ENCODE results near the gene PRKCE. TPM values are rescaled to one million over a fixed set of nuclear protein-coding genes. Genes with fewer than 3 reads are reported as not detected.

PRKCE gene
- total and polyA plus RNA-seq, 4 donors: 2.5 to 38.6 (median 5.8) TPM

DNA sequence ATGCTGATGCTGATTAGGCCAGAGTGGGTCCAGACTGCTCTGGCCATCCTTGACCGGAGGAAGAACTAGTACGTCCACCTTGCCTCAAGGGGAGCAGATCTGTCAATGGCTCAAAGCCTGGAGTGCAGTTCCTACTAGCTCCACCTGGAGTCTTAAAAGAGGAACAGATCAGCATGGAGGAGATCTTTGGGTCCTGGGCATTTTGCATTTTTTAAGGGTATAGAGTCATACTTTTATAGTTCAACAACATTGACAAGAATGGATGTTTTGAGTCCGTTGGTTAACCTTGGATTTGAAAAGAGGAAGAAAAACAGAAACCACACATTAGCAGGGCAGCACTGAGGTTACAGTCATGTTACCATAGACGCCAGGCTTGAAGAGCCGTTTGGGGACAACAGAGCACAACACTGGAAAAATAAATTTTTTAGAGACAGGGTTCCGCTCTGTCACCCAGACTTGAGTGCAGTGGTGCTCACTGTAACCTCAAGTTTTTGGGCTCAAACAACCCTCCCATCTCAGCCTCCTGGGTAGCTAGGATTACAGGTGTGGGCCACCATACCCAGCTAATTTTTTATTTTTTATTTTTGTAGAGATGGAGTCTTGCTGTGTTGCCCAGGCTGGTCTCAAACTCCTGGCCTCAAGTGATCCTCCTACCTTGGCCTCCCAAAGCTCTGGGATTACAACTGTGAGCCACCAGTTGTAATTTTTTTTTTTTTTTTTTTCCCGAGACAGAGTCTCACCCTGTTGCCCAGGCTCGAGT lies 78.5 kb downstream of the PRKCE start:
- no peaks in the 10 kb centered on the region for H3K9me3 ChIP-seq (ENCODE audit: control insufficient read depth in 4 of 4, low read length in 3 of 4)
- no peak overlapping the region for H3K27ac ChIP-seq (ENCODE audit: low read depth in 1 of 2, low read length in 2 of 2)
- no peak overlapping the region for H3K9ac ChIP-seq (ENCODE audit: low read depth in 1 of 2, low read length in 2 of 2)
- H3K4me1 ChIP-seq (ENCODE audit: control insufficient read depth in 4 of 4, insufficient read depth in 4 of 4, low read length in 3 of 4): no peaks in the 10 kb centered on the region
- no peak for DNase-seq (ENCODE audit: low spot score)
- no peaks in the 10 kb centered on the region for H3K27me3 ChIP-seq (ENCODE audit: control insufficient read depth in 4 of 4, insufficient read depth in 4 of 4, low read length in 3 of 4)
- 89% methylated on average over 8 of the region's 8 CpGs for WGBS
- no peaks in the 10 kb centered on the region for H3K36me3 ChIP-seq (ENCODE audit: control insufficient read depth in 4 of 4, insufficient read depth in 3 of 4, low read depth in 1 of 4, low read length in 3 of 4)
- TF ChIP-seq GABPA (IDR thresholded peaks at IDR 0.05 in 1 of 2, conservative IDR thresholded peaks at IDR 0.05 in 1 of 2) (no peak), RAD21 (IDR thresholded peaks at IDR 0.05) (peak in 1 of 2 donors; percentile 66), EGR1 (IDR thresholded peaks at IDR 0.05; ENCODE audit: low read depth in 2 of 2) (no peak)
- TF ChIP-seq, protein P1, sequence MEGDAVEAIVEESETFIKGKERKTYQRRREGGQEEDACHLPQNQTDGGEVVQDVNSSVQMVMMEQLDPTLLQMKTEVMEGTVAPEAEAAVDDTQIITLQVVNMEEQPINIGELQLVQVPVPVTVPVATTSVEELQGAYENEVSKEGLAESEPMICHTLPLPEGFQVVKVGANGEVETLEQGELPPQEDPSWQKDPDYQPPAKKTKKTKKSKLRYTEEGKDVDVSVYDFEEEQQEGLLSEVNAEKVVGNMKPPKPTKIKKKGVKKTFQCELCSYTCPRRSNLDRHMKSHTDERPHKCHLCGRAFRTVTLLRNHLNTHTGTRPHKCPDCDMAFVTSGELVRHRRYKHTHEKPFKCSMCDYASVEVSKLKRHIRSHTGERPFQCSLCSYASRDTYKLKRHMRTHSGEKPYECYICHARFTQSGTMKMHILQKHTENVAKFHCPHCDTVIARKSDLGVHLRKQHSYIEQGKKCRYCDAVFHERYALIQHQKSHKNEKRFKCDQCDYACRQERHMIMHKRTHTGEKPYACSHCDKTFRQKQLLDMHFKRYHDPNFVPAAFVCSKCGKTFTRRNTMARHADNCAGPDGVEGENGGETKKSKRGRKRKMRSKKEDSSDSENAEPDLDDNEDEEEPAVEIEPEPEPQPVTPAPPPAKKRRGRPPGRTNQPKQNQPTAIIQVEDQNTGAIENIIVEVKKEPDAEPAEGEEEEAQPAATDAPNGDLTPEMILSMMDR (IDR thresholded peaks at IDR 0.05; ENCODE audit: low read depth, low read length, missing input control): peak; percentile 23
- no peak overlapping the region for H3K4me3 ChIP-seq (ENCODE audit: low read depth in 1 of 3, low read length in 3 of 3)

DNA sequence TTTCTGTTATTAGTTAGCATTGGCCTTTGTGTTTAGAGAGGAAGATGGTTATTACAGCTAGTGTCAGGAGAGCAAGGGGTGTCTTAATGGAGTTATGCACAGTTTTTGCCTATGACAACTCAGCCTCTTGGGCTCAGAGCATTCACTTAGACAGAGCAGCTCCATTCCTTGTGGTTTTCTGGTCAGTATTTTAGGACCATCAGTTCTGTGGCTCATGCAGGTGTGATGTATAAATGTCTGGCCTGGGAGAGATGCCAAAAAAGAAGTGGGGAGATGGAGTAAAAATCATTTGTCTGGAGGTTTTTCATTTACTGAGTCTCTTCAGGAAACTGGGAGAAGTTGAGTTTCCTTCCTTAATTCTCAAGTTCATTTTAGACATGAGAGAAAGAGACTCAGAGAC lies 79.7 kb downstream of the PRKCE start:
- DNase-seq (ENCODE audit: low spot score): no peak
- Histone ChIP-seq H3K9ac (ENCODE audit: low read depth in 1 of 2, low read length in 2 of 2) (no peak overlapping the region), H3K4me1 (ENCODE audit: control insufficient read depth in 4 of 4, insufficient read depth in 4 of 4, low read length in 3 of 4) (no peaks in the 10 kb centered on the region), H3K9me3 (ENCODE audit: control insufficient read depth in 4 of 4, low read length in 3 of 4) (no peaks in the 10 kb centered on the region), H3K27ac (ENCODE audit: low read depth in 1 of 2, low read length in 2 of 2) (no peak overlapping the region), H3K27me3 (ENCODE audit: control insufficient read depth in 4 of 4, insufficient read depth in 4 of 4, low read length in 3 of 4) (no peaks in the 10 kb centered on the region), H3K4me3 (ENCODE audit: low read depth in 1 of 3, low read length in 3 of 3) (no peak overlapping the region), H3K36me3 (ENCODE audit: control insufficient read depth in 4 of 4, insufficient read depth in 3 of 4, low read depth in 1 of 4, low read length in 3 of 4) (no peaks in the 10 kb centered on the region)
- no peak for TF ChIP-seq NR2F2 (IDR thresholded peaks at IDR 0.05)

DNA sequence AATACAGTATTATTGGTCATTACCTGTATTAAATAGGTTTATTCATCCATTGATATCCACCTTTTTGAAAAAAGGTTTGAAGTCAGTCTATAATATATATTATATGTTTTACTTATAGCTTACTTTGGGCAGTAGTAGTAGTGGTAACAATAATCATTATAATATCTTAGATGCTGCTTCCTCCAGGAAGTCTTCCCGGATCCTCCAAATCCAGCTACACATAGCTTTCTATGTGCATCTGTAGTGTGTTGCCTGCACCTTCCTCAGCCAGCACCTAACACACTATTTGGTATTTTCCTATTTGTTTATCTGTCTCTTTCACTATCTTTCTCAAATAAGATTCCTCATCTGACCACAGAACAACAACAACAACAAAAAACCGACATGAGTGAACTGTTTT lies 81.0 kb downstream of the PRKCE start:
- no peaks in the 10 kb centered on the region for H3K9me3 ChIP-seq (ENCODE audit: control insufficient read depth in 4 of 4, low read length in 3 of 4)
- no peak overlapping the region for H3K9ac ChIP-seq (ENCODE audit: low read depth in 1 of 2, low read length in 2 of 2)
- no peaks in the 10 kb centered on the region for H3K4me1 ChIP-seq (ENCODE audit: control insufficient read depth in 4 of 4, insufficient read depth in 4 of 4, low read length in 3 of 4)
- no peaks in the 10 kb centered on the region for H3K36me3 ChIP-seq (ENCODE audit: control insufficient read depth in 4 of 4, insufficient read depth in 3 of 4, low read depth in 1 of 4, low read length in 3 of 4)
- no peak overlapping the region for H3K4me3 ChIP-seq (ENCODE audit: low read depth in 1 of 3, low read length in 3 of 3)
- DNase-seq (ENCODE audit: low spot score): no peak
- WGBS: 79% methylated on average over 2 of the region's 2 CpGs
- TF ChIP-seq EGR1 (IDR thresholded peaks at IDR 0.05; ENCODE audit: low read depth in 2 of 2) (no peak), SP1 (IDR thresholded peaks at IDR 0.05) (no peak), YY1 (IDR thresholded peaks at IDR 0.05) (no peak), GABPA (IDR thresholded peaks at IDR 0.05 in 1 of 2, conservative IDR thresholded peaks at IDR 0.05 in 1 of 2) (no peak), HNF4G (IDR thresholded peaks at IDR 0.05) (no peak), TAF1 (conservative IDR thresholded peaks at IDR 0.05) (no peak), JUND (IDR thresholded peaks at IDR 0.05) (no peak), RAD21 (IDR thresholded peaks at IDR 0.05) (no peak), FOXA2 (IDR thresholded peaks at IDR 0.05) (no peak)
- TF ChIP-seq, protein P2, sequence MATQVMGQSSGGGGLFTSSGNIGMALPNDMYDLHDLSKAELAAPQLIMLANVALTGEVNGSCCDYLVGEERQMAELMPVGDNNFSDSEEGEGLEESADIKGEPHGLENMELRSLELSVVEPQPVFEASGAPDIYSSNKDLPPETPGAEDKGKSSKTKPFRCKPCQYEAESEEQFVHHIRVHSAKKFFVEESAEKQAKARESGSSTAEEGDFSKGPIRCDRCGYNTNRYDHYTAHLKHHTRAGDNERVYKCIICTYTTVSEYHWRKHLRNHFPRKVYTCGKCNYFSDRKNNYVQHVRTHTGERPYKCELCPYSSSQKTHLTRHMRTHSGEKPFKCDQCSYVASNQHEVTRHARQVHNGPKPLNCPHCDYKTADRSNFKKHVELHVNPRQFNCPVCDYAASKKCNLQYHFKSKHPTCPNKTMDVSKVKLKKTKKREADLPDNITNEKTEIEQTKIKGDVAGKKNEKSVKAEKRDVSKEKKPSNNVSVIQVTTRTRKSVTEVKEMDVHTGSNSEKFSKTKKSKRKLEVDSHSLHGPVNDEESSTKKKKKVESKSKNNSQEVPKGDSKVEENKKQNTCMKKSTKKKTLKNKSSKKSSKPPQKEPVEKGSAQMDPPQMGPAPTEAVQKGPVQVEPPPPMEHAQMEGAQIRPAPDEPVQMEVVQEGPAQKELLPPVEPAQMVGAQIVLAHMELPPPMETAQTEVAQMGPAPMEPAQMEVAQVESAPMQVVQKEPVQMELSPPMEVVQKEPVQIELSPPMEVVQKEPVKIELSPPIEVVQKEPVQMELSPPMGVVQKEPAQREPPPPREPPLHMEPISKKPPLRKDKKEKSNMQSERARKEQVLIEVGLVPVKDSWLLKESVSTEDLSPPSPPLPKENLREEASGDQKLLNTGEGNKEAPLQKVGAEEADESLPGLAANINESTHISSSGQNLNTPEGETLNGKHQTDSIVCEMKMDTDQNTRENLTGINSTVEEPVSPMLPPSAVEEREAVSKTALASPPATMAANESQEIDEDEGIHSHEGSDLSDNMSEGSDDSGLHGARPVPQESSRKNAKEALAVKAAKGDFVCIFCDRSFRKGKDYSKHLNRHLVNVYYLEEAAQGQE (IDR thresholded peaks at IDR 0.05): no peak
- TF ChIP-seq, protein P3, sequence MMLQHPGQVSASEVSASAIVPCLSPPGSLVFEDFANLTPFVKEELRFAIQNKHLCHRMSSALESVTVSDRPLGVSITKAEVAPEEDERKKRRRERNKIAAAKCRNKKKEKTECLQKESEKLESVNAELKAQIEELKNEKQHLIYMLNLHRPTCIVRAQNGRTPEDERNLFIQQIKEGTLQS (IDR thresholded peaks at IDR 0.05): no peak
- no peaks in the 10 kb centered on the region for H3K27me3 ChIP-seq (ENCODE audit: control insufficient read depth in 4 of 4, insufficient read depth in 4 of 4, low read length in 3 of 4)
- no peak overlapping the region for H3K27ac ChIP-seq (ENCODE audit: low read depth in 1 of 2, low read length in 2 of 2)

Data from liver (tissue), 9 donors.